PC-3 (cell line): ENCODE results near the gene PPP2R5D.

Experiments used
- EZH2 ChIP-seq: fragments of 300-600 bp; sonication (generic); IDR thresholded peaks from one replicate; pipeline ENCODE4 v1.6.1; 2017; ENCODE audit warnings: antibody characterized with exemption, mild to moderate bottlenecking, low read length; ENCODE audit not compliant: unreplicated experiment
- EZH2phosphoT487 ChIP-seq: fragments of 300-600 bp; sonication (generic); IDR thresholded peaks from 2 replicates; pipeline ENCODE4 v1.6.1; 2018; ENCODE audit warnings: mild to moderate bottlenecking, antibody characterized with exemption, low read length, borderline replicate concordance
- TF ChIP-seq, protein P1 (sequence below): fragments of 300-600 bp; sonication (generic); conservative IDR thresholded peaks from 2 replicates; pipeline ENCODE4 v1.5.1; 2017; ENCODE audit warnings: antibody characterized with exemption, low read depth, mild to moderate bottlenecking, low read length

DNA sequence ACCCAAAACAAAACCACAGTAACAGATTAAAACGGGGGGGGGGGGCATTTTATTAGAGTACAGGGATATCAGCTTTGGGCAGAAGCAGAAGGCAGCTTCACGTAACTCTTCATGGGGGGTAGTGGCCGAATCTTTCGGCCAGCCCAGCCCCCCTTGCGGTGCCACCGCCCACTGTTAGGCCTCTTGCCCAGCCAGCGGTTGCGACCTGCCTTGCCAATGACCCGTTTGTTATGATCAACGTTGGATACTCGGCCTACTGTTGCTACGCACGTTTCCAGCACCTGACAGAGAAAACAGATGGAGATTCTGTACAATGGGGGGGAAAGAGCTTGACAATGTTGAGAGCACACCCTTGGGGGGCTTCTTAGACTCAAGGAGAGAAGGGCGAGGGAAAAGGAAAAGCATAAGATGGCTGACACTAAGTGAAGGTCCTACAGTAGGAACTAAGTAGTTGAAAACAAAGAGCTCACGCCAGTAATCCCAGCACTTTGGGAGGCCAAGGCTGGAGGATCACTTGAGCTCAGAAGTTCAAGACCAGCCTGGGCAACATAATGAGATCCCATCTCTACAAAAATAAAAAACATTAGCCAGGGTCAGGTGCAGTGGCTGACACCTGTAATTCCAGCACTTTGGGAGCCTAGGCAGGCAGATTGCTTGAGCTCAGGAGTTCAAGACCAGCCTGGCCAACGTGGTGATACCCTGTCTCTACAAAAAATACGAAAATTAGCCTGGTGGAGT, 70.0 kb downstream of the PPP2R5D start:
- TF ChIP-seq, protein P1, sequence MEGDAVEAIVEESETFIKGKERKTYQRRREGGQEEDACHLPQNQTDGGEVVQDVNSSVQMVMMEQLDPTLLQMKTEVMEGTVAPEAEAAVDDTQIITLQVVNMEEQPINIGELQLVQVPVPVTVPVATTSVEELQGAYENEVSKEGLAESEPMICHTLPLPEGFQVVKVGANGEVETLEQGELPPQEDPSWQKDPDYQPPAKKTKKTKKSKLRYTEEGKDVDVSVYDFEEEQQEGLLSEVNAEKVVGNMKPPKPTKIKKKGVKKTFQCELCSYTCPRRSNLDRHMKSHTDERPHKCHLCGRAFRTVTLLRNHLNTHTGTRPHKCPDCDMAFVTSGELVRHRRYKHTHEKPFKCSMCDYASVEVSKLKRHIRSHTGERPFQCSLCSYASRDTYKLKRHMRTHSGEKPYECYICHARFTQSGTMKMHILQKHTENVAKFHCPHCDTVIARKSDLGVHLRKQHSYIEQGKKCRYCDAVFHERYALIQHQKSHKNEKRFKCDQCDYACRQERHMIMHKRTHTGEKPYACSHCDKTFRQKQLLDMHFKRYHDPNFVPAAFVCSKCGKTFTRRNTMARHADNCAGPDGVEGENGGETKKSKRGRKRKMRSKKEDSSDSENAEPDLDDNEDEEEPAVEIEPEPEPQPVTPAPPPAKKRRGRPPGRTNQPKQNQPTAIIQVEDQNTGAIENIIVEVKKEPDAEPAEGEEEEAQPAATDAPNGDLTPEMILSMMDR: no peak
- TF ChIP-seq EZH2 (no peak), EZH2phosphoT487 (no peak)
